Neural progenitor cell (in vitro differentiated cells): ENCODE measurements around the gene TIMM29. TPM values are rescaled to one million over a fixed set of nuclear protein-coding genes. Genes with fewer than 3 reads are reported as not detected.

Experiments used
- DNase-seq: peaks from one replicate; pipeline ENCODE4 v3.0.0-alpha.2; 2016; ENCODE audit warnings: low spot score
- H2AFZ ChIP-seq: fragments of 200-600 bp; sonication (generic); replicated peaks from 2 replicates; pipeline ENCODE4 v1.6.1; 2016; ENCODE audit warnings: antibody characterized with exemption
- H3F3A ChIP-seq: fragments of 200-600 bp; sonication (generic); 2 replicates; pipeline ENCODE4 v1.6.1; 2016; ENCODE audit warnings: antibody characterized with exemption, low read depth
- H3K27ac ChIP-seq: fragments of 200-600 bp; sonication (generic); 2 replicates; pipeline ENCODE4 v1.5.1; 2016; ENCODE audit warnings: mild to moderate bottlenecking
- H3K27me3 ChIP-seq: fragments of 200-600 bp; sonication (generic); 2 replicates; pipeline ENCODE4 v1.6.1; 2016; ENCODE audit warnings: mild to moderate bottlenecking, moderate library complexity
- H3K36me3 ChIP-seq: fragments of 200-600 bp; sonication (generic); 2 replicates; pipeline ENCODE4 v1.5.1; 2016
- H3K4me1 ChIP-seq: fragments of 200-600 bp; sonication (generic); 2 replicates; pipeline ENCODE4 v1.6.1; 2016; ENCODE audit warnings: mixed run types
- H3K4me2 ChIP-seq: fragments of 200-600 bp; sonication (generic); 2 replicates; pipeline ENCODE4 v1.6.1; 2016
- H3K4me3 ChIP-seq: fragments of 200-600 bp; sonication (generic); 2 replicates; pipeline ENCODE4 v1.5.1; 2016
- H3K79me2 ChIP-seq: fragments of 200-600 bp; sonication (generic); 2 replicates; pipeline ENCODE4 v1.6.1; 2016; ENCODE audit warnings: low read depth
- H3K9ac ChIP-seq: fragments of 200-600 bp; sonication (generic); 2 replicates; pipeline ENCODE4 v1.6.1; 2016
- H3K9me3 ChIP-seq: fragments of 200-600 bp; sonication (generic); 2 replicates; pipeline ENCODE4 v1.5.1; 2016; ENCODE audit warnings: low read depth
- H4K20me1 ChIP-seq: fragments of 200-600 bp; sonication (generic); 2 replicates; pipeline ENCODE4 v1.6.1; 2016; ENCODE audit warnings: low read depth
- H3K27ac Mint-ChIP-seq: 3 replicates; pipeline ENCODE4 v1.8.0; 2021; ENCODE audit warnings: mixed read lengths
- H3K27me3 Mint-ChIP-seq: 2 replicates; pipeline ENCODE4 v1.8.0; 2022; ENCODE audit warnings: low read depth, mild to moderate bottlenecking, inconsistent platforms, moderate library complexity, mixed read lengths; ENCODE audit not compliant: insufficient read depth
- H3K36me3 Mint-ChIP-seq: 3 replicates; pipeline ENCODE4 v1.8.0; 2021; ENCODE audit warnings: mixed read lengths
- H3K4me1 Mint-ChIP-seq: 3 replicates; pipeline ENCODE4 v1.8.0; 2021; ENCODE audit warnings: mixed read lengths
- H3K4me3 Mint-ChIP-seq: 3 replicates; pipeline ENCODE4 v1.8.0; 2021; ENCODE audit warnings: mild to moderate bottlenecking, moderate library complexity, mixed read lengths
- H3K9me3 Mint-ChIP-seq: 3 replicates; pipeline ENCODE4 v1.8.0; 2020; ENCODE audit warnings: mixed read lengths
- CTCF ChIP-seq: fragments of 200-600 bp; sonication (generic); IDR thresholded peaks from 2 replicates; pipeline ENCODE4 v1.5.1; 2017; ENCODE audit warnings: antibody characterized with exemption, mild to moderate bottlenecking
- EZH2 ChIP-seq: fragments of 200-600 bp; sonication (generic); IDR thresholded peaks from 2 replicates; pipeline ENCODE4 v1.6.1; 2017; ENCODE audit warnings: antibody characterized with exemption, mild to moderate bottlenecking, moderate library complexity
- EZH2phosphoT487 ChIP-seq: fragments of 200-600 bp; sonication (generic); IDR thresholded peaks from 2 replicates; pipeline ENCODE4 v1.6.1; 2017; ENCODE audit warnings: antibody characterized with exemption
- total RNA-seq: library from RNA; depleted of rRNA; stranded (reverse); fragments of >200 nt; gene quantifications from 2 replicates; pipeline ENCODE4 v1.2.3, GENCODE V29; 2015; ENCODE audit warnings: low replicate concordance

TIMM29 gene
- total RNA-seq, 1 donor from 2014 or later: 24.4 TPM

DNA sequence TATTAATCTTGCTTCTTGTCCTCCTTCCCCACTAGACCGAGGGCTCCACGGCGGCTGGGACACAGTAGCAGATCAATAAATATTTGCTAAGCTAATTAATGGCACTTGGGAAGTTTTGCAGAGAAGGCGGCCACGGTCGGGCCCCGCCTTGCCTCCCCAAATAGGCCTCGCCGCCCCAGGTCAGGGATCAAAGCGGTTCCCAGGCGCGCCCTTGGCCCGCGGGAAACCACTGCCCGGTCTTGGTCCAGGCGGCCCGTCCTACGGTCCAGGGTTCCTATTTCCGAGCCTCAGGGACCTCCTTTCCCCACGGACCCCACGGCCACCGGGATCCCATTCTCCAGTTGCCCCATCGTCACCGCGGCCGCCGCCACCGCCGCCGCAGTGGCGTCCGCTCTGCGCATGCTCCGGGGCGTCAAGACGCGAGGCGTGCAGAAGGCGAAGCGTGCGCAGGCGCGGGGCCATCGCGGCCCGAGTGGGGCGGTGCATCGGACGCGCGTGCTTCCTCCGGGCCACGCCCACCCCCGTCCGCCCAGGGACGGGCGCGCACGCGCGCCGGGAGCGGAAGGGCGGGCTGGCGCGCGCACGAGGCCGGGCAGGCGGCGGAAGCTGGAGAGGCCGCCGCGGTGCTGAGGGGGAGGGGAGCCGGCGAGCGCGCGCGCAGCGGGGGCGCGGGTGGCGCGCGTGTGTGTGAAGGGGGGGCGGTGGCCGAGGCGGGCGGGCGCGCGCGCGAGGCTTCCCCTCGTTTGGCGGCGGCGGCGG is 31.9 kb downstream of the TIMM29 start, which contains the start of gene SMARCA4:
TSS of gene SMARCA4 (plus strand) at position 717 of the 759 bp plus-strand sequence. CDS start 23,122 bp downstream, outside the sequence.
- TF ChIP-seq EZH2 (no peak), CTCF (no peak), EZH2phosphoT487 (no peak)
- Histone ChIP-seq H3K4me2 (peak within 1 kb of the TSS; percentile 92), H2AFZ (peak within 1 kb of the TSS; percentile 76), H3F3A (peaks cover 24% of the 10 kb centered on the region), H3K9ac (peak within 1 kb of the TSS; percentile 87), H3K4me3 (peak within 1 kb of the TSS; percentile 80), H3K27ac (peak within 1 kb of the TSS; percentile 97), H3K27me3 (no peaks in the 10 kb centered on the region), H3K4me1 (peaks cover 21% of the 10 kb centered on the region), H3K36me3 (no peaks in the 10 kb centered on the region), H3K79me2 (peaks cover 53% of the 10 kb centered on the region), H3K9me3 (no peaks in the 10 kb centered on the region), H4K20me1 (peaks cover 36% of the 10 kb centered on the region)
- Mint-ChIP-seq H3K9me3 (no peaks in the 10 kb centered on the region), H3K4me1 (peaks cover 22% of the 10 kb centered on the region), H3K36me3 (peaks cover 12% of the 10 kb centered on the region), H3K4me3 (peak within 1 kb of the TSS; percentile 98), H3K27ac (peak within 1 kb of the TSS; percentile 98), H3K27me3 (peaks cover 7% of the 10 kb centered on the region)
- DNase-seq: peak; percentile 100

DNA sequence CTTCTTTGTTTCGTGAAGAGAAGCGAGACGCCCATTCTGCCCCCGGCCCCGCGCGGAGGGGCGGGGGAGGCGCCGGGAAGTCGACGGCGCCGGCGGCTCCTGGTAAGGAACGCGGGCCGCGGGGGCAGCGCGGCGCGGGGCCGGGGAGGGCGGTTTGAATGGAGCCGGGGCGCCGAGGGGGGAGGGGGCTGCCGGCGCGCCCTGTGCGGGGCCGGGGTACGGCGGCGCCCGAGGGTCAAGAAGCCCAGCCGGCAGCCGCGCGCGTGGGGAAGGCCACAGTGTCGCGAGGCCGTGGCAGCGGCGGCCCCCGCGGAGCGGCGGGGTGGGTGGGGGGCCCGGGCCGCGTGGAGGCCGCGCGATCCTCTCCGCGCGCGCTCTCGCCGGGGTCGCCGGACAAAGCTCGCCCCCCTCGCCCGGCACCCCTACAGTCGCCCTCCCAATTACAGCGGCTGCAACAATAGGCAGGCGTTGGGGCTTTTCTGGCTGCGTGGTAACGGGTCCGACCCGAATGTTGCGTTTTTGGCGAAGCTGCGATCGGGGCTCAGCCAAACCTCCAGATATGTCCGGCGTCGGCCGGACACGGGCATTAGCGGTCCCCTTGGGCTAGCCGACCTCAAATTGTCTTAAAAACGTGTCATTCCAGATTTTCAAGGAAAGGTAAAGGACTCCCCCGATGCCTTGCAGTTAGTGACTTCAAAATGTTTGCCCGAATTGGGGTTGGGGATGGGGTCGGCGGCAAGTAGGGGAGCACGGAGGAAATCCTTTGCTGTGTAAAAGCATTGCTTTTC is 32.7 kb downstream of the TIMM29 start:
- TF ChIP-seq CTCF (no peak), EZH2 (no peak), EZH2phosphoT487 (no peak)
- H3K9me3 ChIP-seq: no peaks in the 10 kb centered on the region
- Mint-ChIP-seq H3K27ac (peak overlapping the region; percentile 98), H3K9me3 (no peaks in the 10 kb centered on the region), H3K4me3 (peak overlapping the region; percentile 98), H3K4me1 (peaks cover 25% of the 10 kb centered on the region), H3K27me3 (peaks cover 7% of the 10 kb centered on the region), H3K36me3 (peaks cover 14% of the 10 kb centered on the region)
- no peaks in the 10 kb centered on the region for H3K27me3 ChIP-seq
- H3K4me3 ChIP-seq: peak overlapping the region; percentile 80
- H2AFZ ChIP-seq: peak overlapping the region; percentile 30
- H3K4me2 ChIP-seq: peak overlapping the region; percentile 76
- peak; percentile 84 for DNase-seq
- H3K4me1 ChIP-seq: peaks cover 21% of the 10 kb centered on the region
- no peaks in the 10 kb centered on the region for H3K36me3 ChIP-seq
- peak overlapping the region; percentile 97 for H3K27ac ChIP-seq
- H4K20me1 ChIP-seq: peaks cover 44% of the 10 kb centered on the region
- H3F3A ChIP-seq: peaks cover 24% of the 10 kb centered on the region
- peak overlapping the region; percentile 87 for H3K9ac ChIP-seq
- H3K79me2 ChIP-seq: peaks cover 60% of the 10 kb centered on the region

- no peaks in the 10 kb centered on the region for H3K9me3 ChIP-seq
- H3K36me3 Mint-ChIP-seq: peaks cover 18% of the 10 kb centered on the region
- peaks cover 76% of the 10 kb centered on the region for H3K79me2 ChIP-seq
- peak overlapping the region; percentile 76 for H3K4me2 ChIP-seq
- no peak overlapping the region for H3K27ac ChIP-seq
- H3K4me3 Mint-ChIP-seq: peak overlapping the region; percentile 98
- no peak overlapping the region for H3K9ac ChIP-seq
- H3K27me3 Mint-ChIP-seq: peaks cover 7% of the 10 kb centered on the region
- H3F3A ChIP-seq: peaks cover 24% of the 10 kb centered on the region
- H3K9me3 Mint-ChIP-seq: no peaks in the 10 kb centered on the region
- H3K4me1 Mint-ChIP-seq: peaks cover 30% of the 10 kb centered on the region
- no peak overlapping the region for H3K27ac Mint-ChIP-seq
- TF ChIP-seq EZH2 (no peak), CTCF (no peak), EZH2phosphoT487 (no peak)
- H3K4me1 ChIP-seq: peaks cover 21% of the 10 kb centered on the region
- no peaks in the 10 kb centered on the region for H3K27me3 ChIP-seq
- DNase-seq: no peak
- H3K36me3 ChIP-seq: no peaks in the 10 kb centered on the region
- peak overlapping the region; percentile 80 for H3K4me3 ChIP-seq
- H2AFZ ChIP-seq: no peak overlapping the region
- peaks cover 60% of the 10 kb centered on the region for H4K20me1 ChIP-seq
Observed at GRCh38 chr19:10962863-10963262, 34.3 kb downstream of the TIMM29 start.
